Naive thymus-derived CD4-positive, alpha-beta T cell (primary cell): Measurements from ENCODE around the gene CYP11A1. TPM values are rescaled to one million over a fixed set of nuclear protein-coding genes. Genes with fewer than 3 reads are reported as not detected.

Source experiments
- ATAC-seq: fragments of 150-1000 bp; cut with Tn5 transposase; 2 replicates; pipeline ENCODE4 v1.10.0; 2021; ENCODE audit warnings: mild to moderate bottlenecking, moderate library complexity
- CTCF ChIA-PET: fragments of 350-600 bp; sonication (Branson Sonifier 250); formaldehyde crosslinking; loops from one replicate; lab custom pipeline; 2021; ENCODE audit warnings: antibody characterized with exemption; lab: Charles Lee
- POLR2A ChIA-PET: fragments of 350-600 bp; sonication (Branson Sonifier 250); formaldehyde crosslinking; loops from one replicate; lab custom pipeline; 2021; ENCODE audit warnings: antibody characterized with exemption, inconsistent platforms; lab: Charles Lee
- DNase-seq, 9 donors: peaks; one replicate each; pipeline versions ENCODE4 v3.0.0 to v3.0.0-alpha.2; 2020 to 2022; ENCODE audit warnings: mixed read lengths in 1 of 9
- H3K27ac ChIP-seq: one replicate; pipeline ENCODE4 v1.7.0; 2013; ENCODE audit warnings: mild to moderate bottlenecking, low read depth, low read length, moderate library complexity
- H3K27me3 ChIP-seq, 2 donors: one replicate each; pipeline ENCODE4 v1.7.0; 2013; ENCODE audit warnings: low read length in 2 of 2, mild to moderate bottlenecking in 2 of 2, moderate library complexity in 2 of 2; ENCODE audit not compliant: control insufficient read depth in 2 of 2, insufficient read depth in 2 of 2
- H3K36me3 ChIP-seq, 3 experiments: 1 replicate in 2 of 3; 2 replicates in 1 of 3; pipeline ENCODE4 v1.7.0; 2013; ENCODE audit warnings: low read length in 3 of 3, mild to moderate bottlenecking in 3 of 3, moderate library complexity in 1 of 3; ENCODE audit not compliant: insufficient read depth in 3 of 3, control insufficient read depth in 2 of 3
- H3K4me1 ChIP-seq, 2 donors: one replicate each; pipeline ENCODE4 v1.7.0; 2013; ENCODE audit warnings: low read length in 2 of 2, mild to moderate bottlenecking in 2 of 2, moderate library complexity in 1 of 2; ENCODE audit not compliant: control insufficient read depth in 2 of 2, insufficient read depth in 2 of 2
- H3K4me3 ChIP-seq: 2 replicates; pipeline ENCODE4 v1.7.0; 2013; ENCODE audit warnings: mild to moderate bottlenecking, low read length
- H3K9me3 ChIP-seq, 3 experiments: 1 replicate in 2 of 3; 2 replicates in 1 of 3; pipeline ENCODE4 v1.7.0; 2013; ENCODE audit warnings: low read length in 3 of 3; ENCODE audit not compliant: control insufficient read depth in 2 of 3
- H3K27ac Mint-ChIP-seq, 9 donors: one replicate each; pipeline ENCODE4 v1.8.0; 2020 to 2022; ENCODE audit warnings: mixed read lengths in 9 of 9, mild to moderate bottlenecking in 8 of 9, moderate library complexity in 5 of 9, inconsistent platforms in 2 of 9
- H3K27me3 Mint-ChIP-seq, 5 donors: one replicate each; pipeline ENCODE4 v1.8.0; 2021 to 2022; ENCODE audit warnings: mixed read lengths in 5 of 5, mild to moderate bottlenecking in 1 of 5
- H3K36me3 Mint-ChIP-seq, 5 donors: one replicate each; pipeline ENCODE4 v1.8.0; 2020 to 2022; ENCODE audit warnings: mixed read lengths in 5 of 5, mild to moderate bottlenecking in 3 of 5, inconsistent platforms in 1 of 5
- H3K4me1 Mint-ChIP-seq, 7 donors: one replicate each; pipeline ENCODE4 v1.8.0; 2020 to 2022; ENCODE audit warnings: mixed read lengths in 7 of 7, mild to moderate bottlenecking in 3 of 7, inconsistent platforms in 1 of 7
- H3K4me3 Mint-ChIP-seq, 10 donors: one replicate each; pipeline ENCODE4 v1.8.0; 2020 to 2022; ENCODE audit warnings: mild to moderate bottlenecking in 10 of 10, mixed read lengths in 10 of 10, moderate library complexity in 6 of 10, inconsistent platforms in 2 of 10
- H3K9me3 Mint-ChIP-seq, 11 donors: one replicate each; pipeline ENCODE4 v1.8.0; 2020 to 2022; ENCODE audit warnings: mixed read lengths in 11 of 11, mild to moderate bottlenecking in 4 of 11, inconsistent platforms in 1 of 11, moderate library complexity in 1 of 11
- intact Hi-C, 2 donors: fragments of 100-400 bp; cut with micrococcal nuclease; formaldehyde crosslinking; loops; one replicate each; pipeline ENCODE4 v1.15.1; 2023
- polyA plus RNA-seq, 2 donors: library from polyadenylated mRNA; unstranded; fragments of 300-500 nt; fragmentation: Illumina TruSeq; gene quantifications; one replicate each; pipeline ENCODE4 v1.2.3, GENCODE V29; 2021
- total RNA-seq, 6 experiments: library from RNA in 5 of 6; stranded (reverse) in 5 of 6; gene quantifications; 1 replicate in 5 of 6; 2 replicates in 1 of 6; pipeline ENCODE4 v1.2.3 and lab custom pipeline; 2021 to 2026

Gene CYP11A1
- total and polyA plus RNA-seq, 7 experiments from 2014 or later, result 0.58 to 1.0 TPM; not detected in 5

DNA sequence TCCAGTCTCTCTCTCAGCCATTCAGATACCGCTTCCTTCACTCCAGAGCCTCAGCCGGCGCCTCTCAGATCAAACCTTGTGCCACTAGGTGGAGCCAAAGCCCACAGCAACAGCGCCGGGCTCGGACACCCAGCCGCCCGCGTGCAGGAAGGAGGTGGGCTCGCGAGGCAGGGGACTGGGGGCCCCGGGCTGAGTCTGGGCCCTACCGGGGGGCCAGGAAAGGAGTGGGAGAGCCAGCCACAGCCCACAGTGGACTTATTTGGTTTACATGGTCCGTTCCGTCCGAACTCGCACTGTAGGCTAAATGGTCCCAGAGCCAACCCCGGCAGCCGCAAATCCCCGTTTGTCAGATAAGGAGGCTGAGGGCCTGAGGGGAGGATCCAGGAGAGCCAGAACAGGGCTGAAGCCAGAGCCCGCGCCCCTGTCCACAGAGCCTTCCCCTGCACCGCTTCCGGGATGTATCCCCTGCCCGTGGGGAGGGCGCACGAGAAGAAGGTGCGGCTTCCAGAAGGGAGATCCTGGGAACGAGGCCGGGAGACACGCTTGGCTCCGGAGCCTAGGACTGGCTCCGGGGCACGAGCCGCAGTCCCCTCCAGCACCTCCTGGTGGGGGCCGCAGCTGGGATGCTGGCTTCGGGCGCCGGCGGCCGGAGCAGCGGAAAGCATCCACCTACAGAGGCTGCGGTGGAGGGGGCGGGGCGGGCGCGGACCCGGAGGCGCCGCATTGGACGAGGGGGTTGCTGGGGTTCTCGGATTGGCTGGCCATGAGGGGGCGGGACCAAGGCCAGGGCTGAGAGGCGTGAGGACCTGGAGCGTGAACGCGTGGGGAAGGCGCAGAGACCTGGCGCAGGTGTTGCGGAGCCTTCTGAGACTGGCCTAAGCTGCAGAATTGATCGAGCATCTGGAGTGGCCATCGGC is 6.5 kb upstream of the CYP11A1 start:
- ATAC-seq (peak; percentile 97), DNase-seq (peak; percentile 82 to 94 (median 91))
- peaks cover 9% of the 10 kb centered on the region in 2 donors for H3K4me1 ChIP-seq
- H3K27me3 ChIP-seq, result no peaks in the 10 kb centered on the region
- intact Hi-C loops, result loop anchor here (1.0 to 5.0 kb wide), 16 partner anchors 29 to 1078 kb away; partner anchors contain the start of genes CLK3 (in 2 of the 2), ARID3B (in 1 of the 2), PPCDC (in 1 of the 2) and SIN3A (in 1 of the 2)
- H3K36me3 ChIP-seq, result no peaks in the 10 kb centered on the region
- CTCF ChIA-PET, result interaction anchor here (0.6 to 6.8 kb wide), 17 partner anchors 8 to 802 kb away, joined by 3 to 74 read pairs (median 3); no protein-coding TSS in a partner anchor
- Mint-ChIP-seq H3K27ac (peak overlapping the region; percentile 18 to 82 (median 40)), H3K27me3 (peaks cover 0 to 31% (median 5%) of the 10 kb centered on the region in 5 donors), H3K4me1 (peaks cover 0 to 32% (median 15%) of the 10 kb centered on the region in 7 donors), H3K4me3 (peak overlapping the region; percentile 68 to 89 (median 84)), H3K36me3 (no peaks in the 10 kb centered on the region), H3K9me3 (no peaks in the 10 kb centered on the region)
- peak overlapping the region; percentile 98 for H3K4me3 ChIP-seq
- H3K27ac ChIP-seq, result peak overlapping the region; percentile 62
- H3K9me3 ChIP-seq, result no peaks in the 10 kb centered on the region
- POLR2A ChIA-PET, result interaction anchor here (0.7 to 1.3 kb wide), 6 partner anchors 28 to 116 kb away, joined by 3 to 8 read pairs (median 4); partner anchors contain the start of gene UBL7

- H3K27ac ChIP-seq, result no peak overlapping the region
- Mint-ChIP-seq H3K9me3 (no peaks in the 10 kb centered on the region), H3K36me3 (no peaks in the 10 kb centered on the region), H3K4me1 (peaks cover 0 to 27% (median 12%) of the 10 kb centered on the region in 7 donors), H3K4me3 (peak overlapping the region; percentile 68 to 89 (median 84)), H3K27ac (peak overlapping the region in 5 of 9 donors; percentile 18 to 82 (median 75)), H3K27me3 (peaks cover 0 to 38% (median 10%) of the 10 kb centered on the region in 5 donors)
- DNase-seq, result peak in 1 of 9 donors; percentile 15
- no peaks in the 10 kb centered on the region for H3K36me3 ChIP-seq
- peaks cover 9% of the 10 kb centered on the region in 2 donors for H3K4me1 ChIP-seq
- no peak for ATAC-seq
- intact Hi-C loops, result loop anchor here (1.0 to 5.0 kb wide), 5 partner anchors 396 to 1079 kb away; partner anchors contain the start of gene SIN3A (in 1 of the 2)
- H3K9me3 ChIP-seq, result no peaks in the 10 kb centered on the region
- no peak overlapping the region for H3K4me3 ChIP-seq
- ChIA-PET CTCF (interaction anchor here (0.6 to 6.8 kb wide), 9 partner anchors 9 to 261 kb away, joined by 3 to 74 read pairs (median 4); no protein-coding TSS in a partner anchor), POLR2A (no interaction called here)
- H3K27me3 ChIP-seq, result no peaks in the 10 kb centered on the region
Measured at GRCh38 chr15:74373056-74373650, 5.7 kb upstream of the CYP11A1 start.

DNA sequence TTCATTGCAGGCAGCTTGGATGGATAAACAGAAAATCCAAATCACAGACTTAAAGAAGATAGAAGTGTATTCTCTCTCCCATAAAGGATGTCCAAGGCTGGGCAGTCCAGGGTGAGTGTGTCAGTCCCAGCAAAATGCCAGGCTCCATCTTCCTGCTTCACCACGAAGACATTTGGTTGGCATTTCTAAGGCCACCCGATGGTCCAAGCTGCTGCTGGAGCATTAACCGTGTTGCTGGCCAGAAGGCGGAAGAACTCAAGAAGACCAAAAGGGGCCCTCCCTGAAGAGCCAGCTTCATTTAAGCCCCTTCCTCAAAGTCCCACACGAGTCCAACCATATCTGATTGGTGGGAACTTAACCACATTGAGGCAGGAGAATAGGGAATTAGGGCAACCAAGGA is 3.0 kb upstream of the CYP11A1 start:
- CTCF ChIA-PET, result interaction anchor here (1.3 kb wide), 1 partner anchor 119 kb away, joined by 4 read pairs; no protein-coding TSS in a partner anchor
- Histone ChIP-seq H3K4me1 (peaks cover 9 to 12% of the 10 kb centered on the region in 2 donors), H3K36me3 (no peaks in the 10 kb centered on the region), H3K9me3 (no peaks in the 10 kb centered on the region), H3K27ac (no peak overlapping the region), H3K27me3 (peaks cover 0 to 2% of the 10 kb centered on the region in 2 donors), H3K4me3 (no peak overlapping the region)
- DNase-seq, result no peak
- POLR2A ChIA-PET, result no interaction called here
- Mint-ChIP-seq H3K36me3 (no peaks in the 10 kb centered on the region), H3K4me1 (peaks cover 0 to 19% (median 12%) of the 10 kb centered on the region in 7 donors), H3K9me3 (peaks cover 0 to under 1% (median 0%) of the 10 kb centered on the region in 11 donors), H3K4me3 (no peak overlapping the region), H3K27ac (no peak overlapping the region), H3K27me3 (peaks cover 11 to 63% (median 21%) of the 10 kb centered on the region in 5 donors)
- no peak for ATAC-seq
- intact Hi-C loops, result loop anchor here (5.0 kb wide), 3 partner anchors 417 to 1082 kb away; partner anchors contain the start of gene SIN3A (in 1 of the 2)

DNA sequence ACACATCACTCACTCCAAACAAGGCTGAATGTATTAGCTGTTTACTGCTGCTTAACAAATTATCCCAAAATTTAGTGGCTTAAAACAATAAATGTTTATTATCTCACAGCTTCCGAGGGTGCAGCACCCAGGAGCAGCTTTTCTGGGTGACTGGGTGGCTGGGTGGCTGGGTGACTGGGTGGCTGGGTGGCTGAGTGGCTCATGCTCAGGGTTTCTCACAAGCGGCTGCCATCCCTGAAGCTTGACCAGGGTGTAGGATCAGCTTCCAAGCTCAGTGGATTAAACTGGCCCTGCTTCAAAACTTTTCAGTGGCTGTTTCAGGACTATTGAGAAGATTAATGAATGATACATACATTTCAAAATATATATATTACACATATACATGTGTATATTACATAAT is 2.3 kb upstream of the CYP11A1 start:
- H3K4me1 ChIP-seq, result peaks cover 4 to 8% of the 10 kb centered on the region in 2 donors
- no peak overlapping the region for H3K4me3 ChIP-seq
- no peaks in the 10 kb centered on the region for H3K9me3 ChIP-seq
- no peaks in the 10 kb centered on the region for H3K36me3 ChIP-seq
- ATAC-seq (no peak), DNase-seq (no peak)
- peaks cover 0 to 15% (median 5%) of the 10 kb centered on the region in 7 donors for H3K4me1 Mint-ChIP-seq
- H3K4me3 Mint-ChIP-seq, result no peak overlapping the region
- ChIA-PET POLR2A (no interaction called here), CTCF (interaction anchor here (0.9 to 1.3 kb wide), 3 partner anchors 9 to 400 kb away, joined by 3 to 5 read pairs (median 3); no protein-coding TSS in a partner anchor)
- no peak overlapping the region for H3K27ac Mint-ChIP-seq
- no peaks in the 10 kb centered on the region for H3K36me3 Mint-ChIP-seq
- no peak overlapping the region for H3K27ac ChIP-seq
- H3K27me3 Mint-ChIP-seq, result peaks cover 13 to 70% (median 25%) of the 10 kb centered on the region in 5 donors
- peaks cover 0 to 3% (median 0%) of the 10 kb centered on the region in 11 donors for H3K9me3 Mint-ChIP-seq
- intact Hi-C loops, result loop anchor here (5.0 kb wide), 3 partner anchors 418 to 1083 kb away; partner anchors contain the start of gene SIN3A (in 1 of the 2)
- H3K27me3 ChIP-seq, result peaks cover 0 to 5% of the 10 kb centered on the region in 2 donors

- peaks cover 0 to 3% (median 0%) of the 10 kb centered on the region in 11 donors for H3K9me3 Mint-ChIP-seq
Measured at GRCh38 chr15:74369084-74369745, 1.8 kb upstream of the CYP11A1 start.

More at GRCh38 chr15:74369084-74369745, 1.8 kb upstream of the CYP11A1 start:
- Histone ChIP-seq H3K27me3 (peaks cover 0 to 5% of the 10 kb centered on the region in 2 donors), H3K4me1 (peaks cover 0 to 3% of the 10 kb centered on the region in 2 donors), H3K36me3 (no peaks in the 10 kb centered on the region), H3K4me3 (no peak overlapping the region), H3K9me3 (no peaks in the 10 kb centered on the region), H3K27ac (no peak overlapping the region)
- intact Hi-C loops, result no loop called here
- ChIA-PET CTCF (interaction anchor here (0.6 to 1.3 kb wide), 4 partner anchors 9 to 400 kb away, joined by 3 to 5 read pairs (median 3); no protein-coding TSS in a partner anchor), POLR2A (no interaction called here)
- DNase-seq (no peak), ATAC-seq (no peak)
- no peaks in the 10 kb centered on the region for H3K36me3 Mint-ChIP-seq
- peaks cover 0 to 10% (median 3%) of the 10 kb centered on the region in 7 donors for H3K4me1 Mint-ChIP-seq
- no peak overlapping the region for H3K4me3 Mint-ChIP-seq
- no peak overlapping the region for H3K27ac Mint-ChIP-seq
- H3K27me3 Mint-ChIP-seq, result peaks cover 16 to 75% (median 30%) of the 10 kb centered on the region in 5 donors
